OCI-M2 (cell line): ENCODE data around the gene HPS1.

Experiments
- DNase-seq: peaks from one replicate; lab custom pipeline; 2025; ENCODE audit not compliant: unreplicated experiment; lab: John Stamatoyannopoulos, UW

The HPS1 gene

GRCh38 chr10:98414932-98415730 is 31.6 kb downstream of the HPS1 start, which contains the start of gene PYROXD2:
Gene PYROXD2 (minus strand): TSS chr10:98415182. CDS start chr10:98415135, 47 bp downstream.
- no peak for DNase-seq

GRCh38 chr10:98414578-98414931 is 32.2 kb downstream of the HPS1 start:
- no peak for DNase-seq

GRCh38 chr10:98411768-98412167 is 35.0 kb downstream of the HPS1 start:
- no peak for DNase-seq

- no peak for DNase-seq
Measured at GRCh38 chr10:98411166-98411565, 35.6 kb downstream of the HPS1 start.

GRCh38 chr10:98410759-98411158 is 36.0 kb downstream of the HPS1 start:
- DNase-seq: no peak

GRCh38 chr10:98410135-98410743 is 36.5 kb downstream of the HPS1 start:
- DNase-seq: no peak

- no peak for DNase-seq
Measured at GRCh38 chr10:98408799-98409198, 37.9 kb downstream of the HPS1 start.

- DNase-seq: no peak
Measured at GRCh38 chr10:98407744-98408241, 38.9 kb downstream of the HPS1 start.

- DNase-seq: no peak
Measured at GRCh38 chr10:98407017-98407743, 39.6 kb downstream of the HPS1 start.

- no peak for DNase-seq
Measured at GRCh38 chr10:98405422-98405821, 41.3 kb downstream of the HPS1 start.

GRCh38 chr10:98404571-98405359 is 42.0 kb downstream of the HPS1 start:
- no peak for DNase-seq

- no peak for DNase-seq
Measured at GRCh38 chr10:98403812-98404504, 42.8 kb downstream of the HPS1 start.

- no peak for DNase-seq
Measured at GRCh38 chr10:98402931-98403718, 43.6 kb downstream of the HPS1 start.

GRCh38 chr10:98402478-98402877 is 44.3 kb downstream of the HPS1 start:
- DNase-seq: no peak

GRCh38 chr10:98400482-98400881 is 46.3 kb downstream of the HPS1 start:
- DNase-seq: no peak

GRCh38 chr10:98399784-98400183 is 47.0 kb downstream of the HPS1 start:
- no peak for DNase-seq

GRCh38 chr10:98397089-98397600 is 49.6 kb downstream of the HPS1 start:
- no peak for DNase-seq

GRCh38 chr10:98396096-98397063 is 50.4 kb downstream of the HPS1 start:
- DNase-seq: no peak
